Activated T-helper 17 cell treated with anti-CD3 and anti-CD28 coated beads, Interleukin-2, amount 50 U/mL, for 72 hours (primary cell): ENCODE data around the gene PLCH2. TPM values are rescaled to one million over a fixed set of nuclear protein-coding genes. Genes with fewer than 3 reads are reported as not detected.
A peak's percentile ranks its signal among the peaks of the same experiment; 100 is the strongest.
"Not testable (repeated sequence)": the region's sequence is repeated elsewhere in the genome, so short reads cannot be mapped to it uniquely, and the experiment has no call there.

Experiments
- ATAC-seq: fragments of 150-1000 bp; cut with Tn5 transposase; replicated peaks from 2 replicates; pipeline ENCODE4 v1.10.0; 2021; ENCODE audit warnings: mild to moderate bottlenecking, moderate library complexity
- H3K27ac Mint-ChIP-seq: one replicate; pipeline ENCODE4 v1.8.0; 2022; ENCODE audit warnings: mixed read lengths
- H3K27me3 Mint-ChIP-seq: one replicate; pipeline ENCODE4 v1.8.0; 2022; ENCODE audit warnings: mixed read lengths
- H3K36me3 Mint-ChIP-seq: one replicate; pipeline ENCODE4 v1.8.0; 2022; ENCODE audit warnings: low read depth, mild to moderate bottlenecking, mixed read lengths
- H3K4me1 Mint-ChIP-seq: one replicate; pipeline ENCODE4 v1.8.0; 2022; ENCODE audit warnings: mixed read lengths
- H3K4me3 Mint-ChIP-seq: one replicate; pipeline ENCODE4 v1.8.0; 2022; ENCODE audit warnings: mild to moderate bottlenecking, mixed read lengths
- H3K9me3 Mint-ChIP-seq: one replicate; pipeline ENCODE4 v1.8.0; 2022; ENCODE audit warnings: mixed read lengths
- total RNA-seq, 2 donors: library from RNA; stranded (reverse); gene quantifications; one replicate each; pipeline ENCODE4 v1.2.3, GENCODE V29; 2022

PLCH2 gene
- total RNA-seq, 2 donors from 2014 or later: 3.4 to 28.1 TPM

DNA sequence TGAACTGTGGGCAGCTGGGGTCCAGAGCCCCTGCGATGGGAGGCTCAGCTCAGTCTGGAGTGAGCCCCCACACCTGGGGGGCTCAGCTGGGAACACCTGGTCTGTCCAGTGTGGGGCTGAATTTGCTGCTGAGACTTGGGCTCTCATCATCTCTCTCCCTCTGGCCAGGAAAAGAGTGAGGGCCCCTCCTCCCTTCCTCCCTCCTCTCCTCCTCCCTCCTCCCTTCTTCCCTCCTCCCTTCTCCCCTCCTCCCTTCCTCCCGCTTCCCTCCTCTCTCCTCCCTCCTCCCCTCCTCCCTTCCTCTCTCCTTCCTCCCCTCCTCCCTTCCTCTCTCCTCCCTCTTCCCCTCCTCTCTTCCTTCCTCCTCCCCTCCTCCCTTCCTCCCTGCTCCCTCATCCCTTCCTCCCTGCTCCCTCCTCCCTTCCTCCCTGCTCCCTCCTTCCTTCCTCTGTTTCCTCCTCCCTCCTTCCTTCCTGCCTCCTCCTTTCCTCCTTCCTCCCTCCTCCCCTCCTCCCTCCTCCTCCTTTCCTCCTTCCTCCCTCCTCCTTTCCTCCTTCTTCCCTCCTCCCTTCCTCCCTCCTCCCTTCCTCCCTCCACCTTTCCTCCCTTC lies 40.2 kb upstream of the PLCH2 start:
- no peak for ATAC-seq

DNA sequence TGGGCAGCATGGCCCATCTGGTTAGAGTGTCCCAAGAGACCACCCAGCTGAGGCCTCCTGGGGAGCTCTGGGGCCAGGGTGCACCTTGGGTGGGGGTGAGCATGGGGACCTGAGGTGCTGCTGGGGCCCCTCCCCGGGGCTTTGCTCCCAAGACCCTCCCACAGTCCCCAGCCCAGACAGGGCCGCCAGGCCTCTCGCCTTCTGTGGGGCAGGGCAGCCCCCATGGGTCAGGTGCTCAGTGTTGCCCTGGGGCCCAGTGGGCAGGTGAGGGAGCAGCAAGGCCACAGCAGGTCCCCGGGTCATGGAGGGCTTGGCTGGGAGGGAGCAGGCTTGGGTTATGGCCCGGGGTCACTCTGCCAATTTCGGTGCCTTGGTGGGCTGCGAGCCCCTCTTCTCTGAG lies 39.2 kb upstream of the PLCH2 start:
- Mint-ChIP-seq H3K27ac (no peak overlapping the region), H3K4me3 (no peak overlapping the region), H3K36me3 (no peaks in the 10 kb centered on the region), H3K27me3 (no peaks in the 10 kb centered on the region), H3K4me1 (no peaks in the 10 kb centered on the region), H3K9me3 (no peaks in the 10 kb centered on the region)
- no peak for ATAC-seq

More for the DNA sequence above, 40.2 kb upstream of the PLCH2 start:
- no peak overlapping the region for H3K27ac Mint-ChIP-seq
- H3K4me1 Mint-ChIP-seq: no peaks in the 10 kb centered on the region
- no peaks in the 10 kb centered on the region for H3K27me3 Mint-ChIP-seq
- H3K9me3 Mint-ChIP-seq: no peaks in the 10 kb centered on the region
- H3K4me3 Mint-ChIP-seq: no peak overlapping the region
- H3K36me3 Mint-ChIP-seq: no peaks in the 10 kb centered on the region

DNA sequence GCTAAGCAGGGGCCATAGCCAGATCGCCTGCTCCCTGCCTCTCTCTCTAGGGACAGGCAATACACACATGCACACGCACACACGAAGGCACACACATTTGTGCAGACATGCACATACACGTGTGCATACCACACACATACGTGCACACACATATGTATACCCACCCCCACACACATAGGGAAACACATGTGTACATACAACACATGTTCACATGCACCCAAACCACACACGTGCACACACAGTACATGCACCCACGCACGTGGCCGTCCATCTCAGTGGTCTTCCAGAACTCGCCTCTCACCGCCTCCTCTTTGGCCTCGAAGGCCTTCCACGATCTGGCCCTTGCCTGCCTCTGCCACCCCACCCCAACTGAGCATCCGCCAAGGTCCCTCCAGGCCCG lies 38.5 kb upstream of the PLCH2 start:
- no peaks in the 10 kb centered on the region for H3K4me1 Mint-ChIP-seq
- peak overlapping the region; percentile 6 for H3K27ac Mint-ChIP-seq
- no peaks in the 10 kb centered on the region for H3K27me3 Mint-ChIP-seq
- H3K4me3 Mint-ChIP-seq: no peak overlapping the region
- H3K36me3 Mint-ChIP-seq: no peaks in the 10 kb centered on the region
- no peaks in the 10 kb centered on the region for H3K9me3 Mint-ChIP-seq
- ATAC-seq: no peak

DNA sequence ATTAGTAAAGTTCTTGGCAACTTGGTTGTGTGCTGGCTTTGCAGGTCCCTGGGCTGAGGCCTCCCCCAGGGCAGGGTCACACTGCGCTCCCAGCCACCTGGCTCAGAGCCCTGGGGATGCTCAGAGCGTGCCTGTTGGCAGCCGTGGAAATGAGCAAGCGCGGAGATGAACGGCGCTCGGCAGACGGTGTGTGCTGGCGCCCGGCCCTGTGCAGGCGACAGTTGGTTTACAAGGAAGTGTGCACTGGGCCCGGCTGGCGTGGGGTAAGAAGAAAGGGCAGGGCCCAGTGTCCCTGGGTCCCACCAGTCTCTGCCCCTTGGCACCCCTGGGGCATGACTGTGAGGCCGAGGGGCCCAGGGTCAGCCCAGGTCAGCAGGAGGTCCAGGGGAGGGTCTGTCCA lies 38.1 kb upstream of the PLCH2 start:
- Mint-ChIP-seq H3K27ac (no peak overlapping the region), H3K4me3 (no peak overlapping the region), H3K27me3 (no peaks in the 10 kb centered on the region), H3K9me3 (no peaks in the 10 kb centered on the region), H3K36me3 (no peaks in the 10 kb centered on the region), H3K4me1 (no peaks in the 10 kb centered on the region)
- no peak for ATAC-seq

DNA sequence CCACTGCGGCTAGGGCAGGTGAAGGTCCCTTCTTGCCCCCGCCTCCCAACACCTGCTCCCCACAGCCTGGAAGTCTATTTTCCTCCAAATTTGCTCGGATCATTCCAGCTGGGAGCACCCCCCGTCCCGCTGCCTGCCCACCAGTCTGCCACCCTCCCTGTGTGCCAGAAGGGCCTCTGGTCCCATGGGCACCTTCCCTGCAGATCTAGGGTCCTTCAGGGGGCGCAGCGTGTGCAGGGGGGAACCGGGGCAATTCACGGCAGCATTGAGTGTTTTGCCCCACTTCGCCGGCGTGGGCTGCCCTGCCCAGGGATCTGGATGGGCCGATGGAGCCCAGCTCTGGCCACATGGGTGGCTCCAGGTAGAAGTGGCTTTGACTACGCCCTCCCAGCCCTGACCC lies 37.4 kb upstream of the PLCH2 start:
- ATAC-seq: no peak
- H3K9me3 Mint-ChIP-seq: no peaks in the 10 kb centered on the region
- H3K4me3 Mint-ChIP-seq: no peak overlapping the region
- H3K27ac Mint-ChIP-seq: no peak overlapping the region
- no peaks in the 10 kb centered on the region for H3K36me3 Mint-ChIP-seq
- H3K27me3 Mint-ChIP-seq: no peaks in the 10 kb centered on the region
- no peaks in the 10 kb centered on the region for H3K4me1 Mint-ChIP-seq

DNA sequence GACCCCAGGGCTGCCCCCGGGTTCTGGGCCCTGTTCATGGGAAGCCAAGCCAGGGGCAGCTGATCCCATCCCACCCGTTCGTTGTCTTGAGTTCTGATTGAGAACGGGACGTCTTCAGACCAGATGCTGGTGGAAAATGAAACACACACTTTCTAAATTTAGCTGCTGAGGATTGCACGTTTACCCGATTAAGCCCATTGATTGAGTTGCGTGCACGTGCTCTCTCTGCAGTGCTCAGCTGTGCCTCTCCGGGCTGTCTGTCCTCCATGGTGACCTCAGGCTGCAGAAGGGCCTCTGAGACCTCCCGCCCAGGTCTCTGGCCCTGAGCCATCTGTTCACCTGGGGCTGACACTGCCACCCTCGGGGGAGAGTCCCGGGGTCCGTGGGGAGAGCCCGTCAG lies 36.7 kb upstream of the PLCH2 start:
- ATAC-seq: no peak
- no peak overlapping the region for H3K4me3 Mint-ChIP-seq
- no peak overlapping the region for H3K27ac Mint-ChIP-seq
- H3K9me3 Mint-ChIP-seq: no peaks in the 10 kb centered on the region
- H3K27me3 Mint-ChIP-seq: no peaks in the 10 kb centered on the region
- H3K4me1 Mint-ChIP-seq: no peaks in the 10 kb centered on the region
- H3K36me3 Mint-ChIP-seq: no peaks in the 10 kb centered on the region

DNA sequence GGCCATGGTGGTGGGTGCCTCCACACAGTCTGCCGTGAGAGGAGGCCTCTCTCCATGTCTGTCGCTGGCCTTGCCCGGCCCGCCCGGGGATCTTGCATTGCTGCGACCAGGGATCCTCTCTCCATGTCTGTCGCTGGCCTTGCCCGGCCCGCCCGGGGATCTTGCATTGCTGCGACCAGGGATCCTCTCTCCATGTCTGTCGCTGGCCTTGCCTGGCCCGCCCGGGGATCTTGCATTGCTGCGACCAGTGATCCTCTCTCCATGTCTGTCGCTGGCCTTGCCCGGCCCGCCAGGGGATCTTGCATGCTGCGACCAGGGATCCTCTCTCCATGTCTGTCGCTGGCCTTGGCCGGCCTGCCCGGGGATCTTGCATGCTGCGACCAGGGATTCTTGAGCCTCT lies 35.7 kb upstream of the PLCH2 start:
- not testable (repeated sequence) for H3K27me3 Mint-ChIP-seq, H3K36me3 Mint-ChIP-seq, H3K4me3 Mint-ChIP-seq, H3K9me3 Mint-ChIP-seq, ATAC-seq, H3K4me1 Mint-ChIP-seq, H3K27ac Mint-ChIP-seq

DNA sequence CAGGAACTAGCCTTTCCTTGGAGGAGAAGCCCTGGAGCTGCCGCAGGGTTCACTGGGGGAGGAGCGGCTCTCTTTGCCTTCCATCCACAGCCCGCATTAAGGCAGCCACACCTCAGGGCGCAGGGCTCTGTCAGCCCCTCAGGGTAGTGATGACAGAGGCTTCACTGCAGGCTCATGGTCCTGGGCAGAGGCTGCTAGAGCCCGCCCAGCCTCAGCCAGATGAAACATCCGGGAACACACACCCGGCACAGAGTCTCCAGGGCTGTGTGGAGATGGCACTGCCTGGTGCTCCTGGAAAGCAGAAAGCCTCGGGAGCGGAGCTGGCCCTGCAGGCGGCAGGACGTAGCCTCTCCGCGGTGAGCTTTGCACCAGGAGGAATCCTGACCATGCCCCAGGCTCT lies 34.3 kb upstream of the PLCH2 start:
- Mint-ChIP-seq H3K27ac (no peak overlapping the region), H3K4me1 (no peaks in the 10 kb centered on the region), H3K4me3 (no peak overlapping the region), H3K27me3 (peaks cover 3% of the 10 kb centered on the region), H3K9me3 (no peaks in the 10 kb centered on the region), H3K36me3 (no peaks in the 10 kb centered on the region)
- ATAC-seq: no peak

DNA sequence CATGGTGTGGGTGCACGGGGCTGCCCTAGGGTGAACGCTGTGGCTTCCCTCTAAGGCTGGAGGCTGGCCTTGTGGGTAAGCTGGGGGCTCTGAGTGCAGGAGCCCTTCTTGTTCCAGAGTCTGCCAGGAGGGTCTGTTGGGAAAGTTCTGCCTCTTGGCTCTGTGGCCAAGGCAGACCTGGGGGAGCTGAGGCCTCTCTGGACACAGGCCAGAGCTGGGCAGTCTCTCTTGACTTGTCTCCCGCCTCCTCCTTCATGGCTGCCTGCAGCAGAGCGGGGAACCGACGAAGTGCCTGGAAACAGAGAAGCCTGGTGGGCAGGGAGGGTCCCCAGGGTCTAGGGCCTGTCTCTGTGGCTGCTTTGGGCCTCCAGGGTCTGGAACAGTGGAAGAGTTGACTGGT lies 33.4 kb upstream of the PLCH2 start:
- Mint-ChIP-seq H3K9me3 (no peaks in the 10 kb centered on the region), H3K27me3 (peaks cover 3% of the 10 kb centered on the region), H3K4me3 (no peak overlapping the region), H3K4me1 (no peaks in the 10 kb centered on the region), H3K27ac (no peak overlapping the region), H3K36me3 (no peaks in the 10 kb centered on the region)
- no peak for ATAC-seq

DNA sequence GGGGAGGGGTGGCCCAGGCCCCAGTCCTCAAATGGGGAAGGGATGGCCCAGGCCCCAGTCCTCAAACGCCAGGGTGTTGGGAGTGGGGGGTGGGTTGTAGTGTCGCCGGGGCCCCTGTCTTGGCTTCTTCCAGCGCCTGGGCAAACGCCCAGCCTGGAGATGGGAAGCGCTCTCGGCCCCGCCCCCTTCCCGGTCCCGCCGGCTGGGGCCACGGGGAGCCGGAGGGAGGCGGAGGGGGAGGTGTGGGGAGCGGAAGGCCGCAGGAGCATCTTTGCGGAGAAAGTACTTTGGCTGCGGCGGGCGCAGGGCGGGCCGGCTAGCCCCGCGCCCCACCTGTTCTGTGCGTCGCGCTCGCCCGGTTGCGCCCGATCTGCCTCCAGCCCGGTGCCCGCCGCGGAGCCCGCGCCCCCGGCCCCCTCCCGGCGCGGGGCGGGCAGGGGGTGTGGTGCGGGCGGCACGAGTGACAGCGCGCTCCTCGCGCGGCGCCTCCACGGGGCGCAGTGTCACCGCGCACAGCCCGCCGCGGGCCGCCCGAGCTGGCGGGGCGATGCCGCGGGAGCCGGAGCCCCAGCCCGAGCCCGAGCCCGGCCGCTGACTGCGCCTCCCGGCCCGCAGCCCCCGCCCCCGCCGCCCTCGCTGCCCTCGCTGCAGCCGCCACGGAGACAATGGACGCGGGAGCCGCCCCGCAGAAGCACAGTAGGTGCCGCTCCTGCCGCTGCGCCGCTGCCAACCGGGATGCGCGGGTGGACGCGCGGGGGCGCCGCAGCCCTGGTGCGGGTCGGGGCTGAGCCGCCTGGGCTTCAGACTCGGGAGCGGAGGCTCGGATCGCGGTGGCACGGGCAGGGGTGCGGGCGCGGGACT lies 32.6 kb upstream of the PLCH2 start:
- Mint-ChIP-seq H3K9me3 (no peaks in the 10 kb centered on the region), H3K27me3 (peaks cover 3% of the 10 kb centered on the region), H3K27ac (no peak overlapping the region), H3K4me1 (no peaks in the 10 kb centered on the region), H3K4me3 (no peak overlapping the region), H3K36me3 (no peaks in the 10 kb centered on the region)
- ATAC-seq: no peak

DNA sequence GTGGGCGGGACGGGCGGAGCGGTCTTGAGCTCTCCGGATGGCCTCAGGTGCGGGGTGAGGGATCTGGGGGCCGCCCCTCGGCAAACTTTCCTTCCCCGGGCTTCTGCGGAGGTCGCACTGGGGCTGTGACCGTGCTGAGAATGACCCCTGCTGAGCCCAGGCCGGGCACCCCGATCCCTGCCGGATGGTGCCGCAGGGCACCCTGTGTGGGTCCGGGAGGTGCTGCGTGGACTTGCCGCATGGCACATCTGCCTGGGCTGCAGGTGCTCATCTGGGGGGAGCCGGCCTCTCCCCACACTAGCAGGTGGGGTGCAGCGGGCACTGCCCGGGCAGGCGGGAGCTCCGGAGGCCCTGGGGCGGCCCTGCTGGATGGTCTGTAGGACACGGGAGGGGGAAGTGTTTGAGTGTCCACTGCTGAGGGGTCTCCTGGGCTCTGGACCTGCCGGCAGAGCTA lies 31.9 kb upstream of the PLCH2 start:
- ATAC-seq: no peak
- Mint-ChIP-seq H3K4me3 (no peak overlapping the region), H3K4me1 (no peaks in the 10 kb centered on the region), H3K27me3 (peaks cover 3% of the 10 kb centered on the region), H3K36me3 (no peaks in the 10 kb centered on the region), H3K27ac (no peak overlapping the region), H3K9me3 (no peaks in the 10 kb centered on the region)

DNA sequence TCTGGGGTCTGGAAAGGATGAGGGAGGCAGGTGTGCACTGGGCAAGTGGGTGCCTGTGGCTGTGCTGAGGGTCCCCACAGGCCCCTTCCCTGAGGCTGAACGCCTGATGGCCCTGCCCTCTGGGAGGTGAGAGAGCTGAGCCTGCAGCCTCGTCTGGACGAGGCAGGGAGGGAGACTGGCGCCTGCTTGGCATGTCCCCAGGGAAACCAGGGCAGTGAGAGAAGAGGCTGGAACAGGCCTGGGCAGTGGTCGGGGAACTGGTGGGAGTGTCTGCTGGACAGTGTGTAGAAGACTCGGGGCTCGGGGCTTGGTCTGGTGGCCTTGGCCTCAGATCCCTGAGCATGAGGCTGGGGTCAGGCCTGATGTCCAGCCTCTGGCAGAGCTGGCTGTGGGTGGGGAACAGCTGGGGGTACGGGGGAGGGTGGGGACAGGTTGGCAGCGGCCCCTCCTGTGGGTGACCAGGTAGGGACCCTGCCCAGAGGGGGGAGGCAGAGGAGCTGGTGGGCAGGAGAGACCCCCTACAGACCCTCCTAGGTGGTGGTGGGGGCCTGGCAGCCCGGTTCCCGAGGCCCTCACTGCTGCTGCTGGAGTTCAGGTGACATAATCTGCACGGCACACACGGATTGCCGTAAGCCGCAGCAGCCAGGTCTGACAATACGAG lies 30.8 kb upstream of the PLCH2 start:
- H3K4me1 Mint-ChIP-seq: no peaks in the 10 kb centered on the region
- H3K27ac Mint-ChIP-seq: no peak overlapping the region
- no peak overlapping the region for H3K4me3 Mint-ChIP-seq
- no peaks in the 10 kb centered on the region for H3K9me3 Mint-ChIP-seq
- peaks cover 3% of the 10 kb centered on the region for H3K27me3 Mint-ChIP-seq
- no peak for ATAC-seq
- no peaks in the 10 kb centered on the region for H3K36me3 Mint-ChIP-seq

DNA sequence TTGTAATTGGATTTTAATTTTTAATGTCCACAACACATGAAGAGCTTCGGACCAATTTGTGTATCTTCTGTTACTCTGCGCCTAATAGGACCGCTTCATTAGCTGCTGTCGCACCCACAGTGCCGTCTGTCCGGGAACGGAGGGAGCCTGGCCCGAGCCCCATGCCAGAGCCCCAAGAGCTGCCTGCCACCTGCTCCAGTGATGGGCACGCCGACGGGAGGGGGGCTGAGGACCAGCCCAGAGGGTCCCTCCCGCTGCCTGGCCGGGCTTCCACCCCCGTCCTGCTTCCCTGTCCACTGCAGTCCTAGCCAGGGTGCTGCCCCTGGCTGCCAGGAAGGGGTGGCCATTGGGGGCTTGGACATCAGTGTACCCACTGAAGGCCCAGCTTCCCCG lies 30.3 kb upstream of the PLCH2 start:
- peaks cover 3% of the 10 kb centered on the region for H3K27me3 Mint-ChIP-seq
- ATAC-seq: no peak
- H3K9me3 Mint-ChIP-seq: no peaks in the 10 kb centered on the region
- no peaks in the 10 kb centered on the region for H3K36me3 Mint-ChIP-seq
- H3K4me3 Mint-ChIP-seq: no peak overlapping the region
- no peak overlapping the region for H3K27ac Mint-ChIP-seq
- no peaks in the 10 kb centered on the region for H3K4me1 Mint-ChIP-seq

DNA sequence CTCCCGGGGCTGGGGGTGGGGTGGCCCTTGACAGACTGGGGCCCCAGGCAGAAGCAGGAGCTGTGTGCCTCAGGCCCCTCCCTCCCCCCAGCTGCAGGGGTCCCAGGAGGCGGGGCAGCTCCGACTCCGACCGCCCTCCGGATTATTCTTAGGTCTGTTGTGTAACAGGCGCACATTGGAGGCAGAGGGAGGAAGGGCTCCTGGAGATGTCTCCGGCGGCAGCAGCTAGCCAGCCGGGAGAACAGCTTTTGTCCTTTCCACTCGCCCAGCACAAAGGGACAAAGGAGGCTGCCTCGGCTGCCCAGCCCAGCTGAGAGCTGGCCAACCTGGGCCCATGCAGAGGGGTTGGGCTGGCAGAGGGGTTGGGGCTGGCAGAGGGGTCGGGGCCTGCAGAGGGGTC lies 29.7 kb upstream of the PLCH2 start:
- H3K27me3 Mint-ChIP-seq: peaks cover 3% of the 10 kb centered on the region
- H3K36me3 Mint-ChIP-seq: no peaks in the 10 kb centered on the region
- H3K4me1 Mint-ChIP-seq: no peaks in the 10 kb centered on the region
- no peaks in the 10 kb centered on the region for H3K9me3 Mint-ChIP-seq
- ATAC-seq: no peak
- H3K4me3 Mint-ChIP-seq: no peak overlapping the region
- H3K27ac Mint-ChIP-seq: no peak overlapping the region

DNA sequence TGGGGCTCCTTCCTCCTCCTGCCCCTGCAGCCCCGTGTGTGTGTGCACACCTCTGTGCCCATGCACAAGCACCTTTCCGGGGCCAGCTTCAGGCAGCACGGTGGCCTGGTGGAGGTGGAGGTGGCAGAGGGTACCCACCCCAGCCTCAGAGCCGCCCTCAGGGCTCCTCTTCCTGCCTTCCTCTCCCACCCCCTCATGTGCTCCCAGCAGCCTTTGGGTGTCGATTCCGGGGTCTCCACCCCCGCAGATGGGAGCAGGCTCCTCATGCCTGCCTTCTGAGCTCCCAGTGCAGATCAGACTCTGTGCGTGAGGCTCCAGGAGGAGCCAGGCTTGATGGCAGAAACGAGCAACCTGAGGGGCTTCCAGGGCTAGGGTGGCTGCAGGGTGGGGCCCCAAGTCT lies 29.2 kb upstream of the PLCH2 start:
- no peak for ATAC-seq
- H3K4me1 Mint-ChIP-seq: no peaks in the 10 kb centered on the region
- H3K9me3 Mint-ChIP-seq: no peaks in the 10 kb centered on the region
- H3K27ac Mint-ChIP-seq: no peak overlapping the region
- H3K27me3 Mint-ChIP-seq: peaks cover 3% of the 10 kb centered on the region
- H3K4me3 Mint-ChIP-seq: no peak overlapping the region
- H3K36me3 Mint-ChIP-seq: no peaks in the 10 kb centered on the region
